Measurements from ENCODE around the gene RPTOR.

DNA sequence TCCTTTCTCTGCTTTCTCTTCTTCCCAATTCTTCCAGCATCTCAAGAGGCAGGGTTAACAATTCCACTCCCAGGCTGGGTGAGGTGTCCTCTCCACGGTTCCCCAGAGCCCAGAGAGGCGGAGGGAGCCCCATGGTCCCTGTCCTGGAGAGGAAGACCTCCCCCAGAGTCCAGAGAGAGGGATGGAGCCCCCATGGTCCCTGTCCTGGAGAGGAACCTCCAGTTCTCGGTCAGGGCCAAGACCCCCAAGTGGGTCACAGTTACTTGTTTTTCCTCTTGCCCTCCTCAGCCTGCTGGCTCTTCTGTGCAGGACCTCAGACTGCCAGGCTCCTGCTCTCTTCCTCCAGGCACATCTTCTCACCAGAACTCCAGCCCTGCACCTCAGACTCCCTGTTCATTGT lies 135.2 kb downstream of the RPTOR start:
- TF ChIP-seq, protein P1, sequence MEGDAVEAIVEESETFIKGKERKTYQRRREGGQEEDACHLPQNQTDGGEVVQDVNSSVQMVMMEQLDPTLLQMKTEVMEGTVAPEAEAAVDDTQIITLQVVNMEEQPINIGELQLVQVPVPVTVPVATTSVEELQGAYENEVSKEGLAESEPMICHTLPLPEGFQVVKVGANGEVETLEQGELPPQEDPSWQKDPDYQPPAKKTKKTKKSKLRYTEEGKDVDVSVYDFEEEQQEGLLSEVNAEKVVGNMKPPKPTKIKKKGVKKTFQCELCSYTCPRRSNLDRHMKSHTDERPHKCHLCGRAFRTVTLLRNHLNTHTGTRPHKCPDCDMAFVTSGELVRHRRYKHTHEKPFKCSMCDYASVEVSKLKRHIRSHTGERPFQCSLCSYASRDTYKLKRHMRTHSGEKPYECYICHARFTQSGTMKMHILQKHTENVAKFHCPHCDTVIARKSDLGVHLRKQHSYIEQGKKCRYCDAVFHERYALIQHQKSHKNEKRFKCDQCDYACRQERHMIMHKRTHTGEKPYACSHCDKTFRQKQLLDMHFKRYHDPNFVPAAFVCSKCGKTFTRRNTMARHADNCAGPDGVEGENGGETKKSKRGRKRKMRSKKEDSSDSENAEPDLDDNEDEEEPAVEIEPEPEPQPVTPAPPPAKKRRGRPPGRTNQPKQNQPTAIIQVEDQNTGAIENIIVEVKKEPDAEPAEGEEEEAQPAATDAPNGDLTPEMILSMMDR (IDR thresholded peaks at IDR 0.05 in 2 of 3, conservative IDR thresholded peaks at IDR 0.05 in 1 of 3; ENCODE audit: control insufficient read depth in 2 of 3, extremely low read depth in 1 of 3, insufficient read depth in 1 of 3, low read depth in 3 of 3, low read length in 3 of 3): no peak
- TF ChIP-seq ZBTB33 (IDR thresholded peaks at IDR 0.05): no peak
